Keratinocyte (primary cell): ENCODE measurements around the gene BCL11B. TPM values are rescaled to one million over a fixed set of nuclear protein-coding genes. Genes with fewer than 3 reads are reported as not detected.

Experiments used
- DNase-seq: peaks from one replicate; pipeline ENCODE4 v3.0.0-alpha.2; 2011; ENCODE audit warnings: low read depth, missing footprints, low spot score
- FAIRE-seq: peaks from 2 replicates; lab custom pipeline; 2011; peaks lifted over from hg19 to GRCh38; lab: Jason Lieb, UNC
- H2AFZ ChIP-seq: 2 replicates; pipeline ENCODE4 v1.6.0; 2012; ENCODE audit warnings: low read length, control low read depth, inconsistent platforms; ENCODE audit not compliant: control insufficient read depth
- H3K27ac ChIP-seq: 2 replicates; pipeline ENCODE4 v1.5.1; 2011; ENCODE audit warnings: low read length; ENCODE audit not compliant: control insufficient read depth, insufficient read depth
- H3K27me3 ChIP-seq: 3 replicates; pipeline ENCODE4 v1.6.0; 2011; ENCODE audit warnings: low read length; ENCODE audit not compliant: control insufficient read depth, insufficient read depth; ENCODE audit errors: extremely low read depth
- H3K36me3 ChIP-seq, 2 experiments: 2 replicates in 1 of 2; 3 replicates in 1 of 2; pipeline ENCODE4 v1.5.1; 2011; ENCODE audit warnings: low read length in 2 of 2, mild to moderate bottlenecking in 1 of 2; ENCODE audit not compliant: control insufficient read depth in 2 of 2, insufficient read depth in 2 of 2; ENCODE audit errors: extremely low read depth in 1 of 2
- H3K4me1 ChIP-seq: 3 replicates; pipeline ENCODE4 v1.5.1; 2011; ENCODE audit warnings: low read length; ENCODE audit not compliant: control insufficient read depth, insufficient read depth; ENCODE audit errors: extremely low read depth
- H3K4me2 ChIP-seq: 3 replicates; pipeline ENCODE4 v1.6.0; 2011; ENCODE audit warnings: low read depth, low read length; ENCODE audit not compliant: control insufficient read depth, insufficient read depth; ENCODE audit errors: extremely low read depth
- H3K4me3 ChIP-seq, 3 experiments: fragments of 200-600 bp in 1 of 3; sonication (generic) in 1 of 3; 2 replicates in 2 of 3; 3 replicates in 1 of 3; pipeline ENCODE4 v1.5.1; 2011 to 2016; ENCODE audit warnings: low read length in 3 of 3, mild to moderate bottlenecking in 3 of 3, control low read depth in 2 of 3, inconsistent platforms in 1 of 3, low read depth in 1 of 3, mixed read lengths in 1 of 3, mixed run types in 1 of 3, moderate library complexity in 1 of 3; ENCODE audit not compliant: control insufficient read depth in 2 of 3, insufficient read depth in 2 of 3; ENCODE audit errors: extremely low read depth in 1 of 3
- H3K79me2 ChIP-seq: 2 replicates; pipeline ENCODE4 v1.6.0; 2012; ENCODE audit warnings: low read length; ENCODE audit not compliant: control insufficient read depth, insufficient read depth
- H3K9ac ChIP-seq: 3 replicates; pipeline ENCODE4 v1.6.0; 2011; ENCODE audit warnings: low read length; ENCODE audit not compliant: control insufficient read depth, insufficient read depth; ENCODE audit errors: extremely low read depth
- H3K9me1 ChIP-seq: 3 replicates; pipeline ENCODE4 v1.6.0; 2011; ENCODE audit warnings: low read length; ENCODE audit not compliant: control insufficient read depth, insufficient read depth; ENCODE audit errors: extremely low read depth
- H3K9me3 ChIP-seq: 2 replicates; pipeline ENCODE4 v1.5.1; 2012; ENCODE audit warnings: low read depth, low read length; ENCODE audit not compliant: control insufficient read depth
- H4K20me1 ChIP-seq: 3 replicates; pipeline ENCODE4 v1.6.0; 2011; ENCODE audit warnings: low read length; ENCODE audit not compliant: control insufficient read depth, insufficient read depth; ENCODE audit errors: extremely low read depth
- CTCF ChIP-seq, 3 experiments: IDR thresholded peaks in 1 of 3; conservative IDR thresholded peaks in 1 of 3; optimal IDR thresholded peaks in 1 of 3; 2 replicates in 2 of 3; 3 replicates in 1 of 3; pipeline versions ENCODE3 to v1.5.1; 2011; ENCODE audit warnings: low read length in 3 of 3, mild to moderate bottlenecking in 3 of 3, moderate library complexity in 2 of 3, control low read depth in 1 of 3, inconsistent platforms in 1 of 3; ENCODE audit not compliant: insufficient read depth in 2 of 3; ENCODE audit errors: extremely low read depth in 1 of 3
- EZH2 ChIP-seq: IDR thresholded peaks from one replicate; pipeline ENCODE4 v1.6.1; 2012; ENCODE audit warnings: inconsistent platforms, mild to moderate bottlenecking, low read length, moderate library complexity
- dilution Hi-C: fragments of 300-500 bp; cut with MboI; formaldehyde crosslinking; loops from one replicate; pipeline ENCODE4 v1.7.0; 2020; ENCODE audit warnings: low sequenced_read_pairs; ENCODE audit not compliant: extremely low pct_ligation_motif_present
- polyA plus RNA-seq, 5 experiments: library from polyadenylated mRNA; depleted of rRNA in 3 of 5; stranded (reverse) in 3 of 5; stranded (forward) in 1 of 5; unstranded in 1 of 5; fragments of >200 nt; gene quantifications; 1 replicate in 1 of 5; 2 replicates in 3 of 5; 3 replicates in 1 of 5; pipeline versions ENCODE4 v1.2.1 to v1.2.3, GENCODE V29; 2011 to 2012; ENCODE audit warnings: missing spikeins in 2 of 5, low read depth in 1 of 5, low replicate concordance in 1 of 5

The BCL11B gene
- polyA plus RNA-seq, 1 donor (not counting 4 experiments of a cell fraction or from before 2014, with no cell fraction given), result 5.2 TPM

GRCh38 chr14:99318959-99319295 lies 46.9 kb upstream of the BCL11B start:
- Histone ChIP-seq H3K4me3 (no peak overlapping the region), H3K27me3 (peaks cover 9% of the 10 kb centered on the region), H3K79me2 (no peaks in the 10 kb centered on the region), H2AFZ (no peak overlapping the region), H3K4me1 (no peaks in the 10 kb centered on the region), H3K36me3 (no peaks in the 10 kb centered on the region), H3K9me1 (no peaks in the 10 kb centered on the region), H3K27ac (no peak overlapping the region), H3K9ac (no peak overlapping the region), H3K9me3 (no peaks in the 10 kb centered on the region), H4K20me1 (no peaks in the 10 kb centered on the region), H3K4me2 (no peak overlapping the region)
- DNase-seq, result no peak
- dilution Hi-C loops, result no loop called here
- TF ChIP-seq CTCF (optimal IDR thresholded peaks at IDR 0.05 in 1 of 3, IDR thresholded peaks at IDR 0.05 in 1 of 3, conservative IDR thresholded peaks at IDR 0.05 in 1 of 3; ENCODE audit: extremely low read depth in 1 of 3, insufficient read depth in 2 of 3, low read length in 3 of 3) (no peak), EZH2 (no peak)
- FAIRE-seq, result no peak

GRCh38 chr14:99318091-99318958 lies 46.3 kb upstream of the BCL11B start:
- H4K20me1 ChIP-seq, result no peaks in the 10 kb centered on the region

More at GRCh38 chr14:99318091-99318958, 46.3 kb upstream of the BCL11B start:
- no peak overlapping the region for H2AFZ ChIP-seq
- H3K27me3 ChIP-seq, result peaks cover 14% of the 10 kb centered on the region
- H3K9me1 ChIP-seq, result no peaks in the 10 kb centered on the region
- H3K27ac ChIP-seq, result no peak overlapping the region
- no peak for TF ChIP-seq CTCF (optimal IDR thresholded peaks at IDR 0.05 in 1 of 3, IDR thresholded peaks at IDR 0.05 in 1 of 3, conservative IDR thresholded peaks at IDR 0.05 in 1 of 3; ENCODE audit: extremely low read depth in 1 of 3, insufficient read depth in 2 of 3, low read length in 3 of 3)
- TF ChIP-seq EZH2, result no peak
- H3K4me2 ChIP-seq, result no peak overlapping the region
- no peak overlapping the region for H3K9ac ChIP-seq
- FAIRE-seq (no peak), DNase-seq (no peak)
- dilution Hi-C loops, result no loop called here
- H3K36me3 ChIP-seq, result no peaks in the 10 kb centered on the region
- H3K4me3 ChIP-seq, result no peak overlapping the region
- H3K4me1 ChIP-seq, result no peaks in the 10 kb centered on the region
- H3K79me2 ChIP-seq, result no peaks in the 10 kb centered on the region
- H3K9me3 ChIP-seq, result no peaks in the 10 kb centered on the region
